K562 (cell line): ENCODE data around the gene TRIM37. TPM values are rescaled to one million over a fixed set of nuclear protein-coding genes. Genes with fewer than 3 reads are reported as not detected.

ENCODE experiments used
- ATAC-seq: fragments of 200-7000 bp; cut with Tn5 transposase; 3 replicates; pipeline ENCODE4 v1.9.1; 2020; ENCODE audit warnings: moderate library complexity
- BruUV-seq: library from RNA; stranded (reverse); fragments of 400-500 nt; replicated peaks from 2 replicates; lab custom pipeline; 2021; lab: Mats Ljungman, UMichigan
- CTCF ChIA-PET: fragments of 300-600 bp; formaldehyde crosslinking; extraction: SDS; loops from one replicate; lab custom pipeline; 2021; ENCODE audit warnings: low intra/inter-chr PET ratio; lab: Yijun Ruan, JAX
- POLR2A ChIA-PET: fragments of 300-600, 350-650 bp; sonication (Branson Sonifier 250); formaldehyde crosslinking; extraction: SDS; loops from one replicate; lab custom pipeline; 2021; ENCODE audit warnings: antibody characterized with exemption, inconsistent platforms; lab: Yijun Ruan, JAX
- DNase-seq, 4 experiments: peaks; one replicate each; pipeline versions ENCODE4 v3.0.0 to v3.0.0-alpha.2; 2011 to 2018; ENCODE audit warnings: low spot score in 3 of 4, mixed read lengths in 3 of 4; ENCODE audit errors: extremely low read depth in 1 of 4
- FAIRE-seq: peaks from 2 replicates; lab custom pipeline; 2011; peaks lifted over from hg19 to GRCh38; lab: Jason Lieb, UNC
- H2AFZ ChIP-seq: 2 replicates; pipeline ENCODE4 v1.6.0; 2011; ENCODE audit warnings: low read depth, low read length, control low read depth, inconsistent platforms
- H3K27ac ChIP-seq: fragments of 200-600 bp; 3 replicates; pipeline ENCODE4 v1.8.0; 2011; ENCODE audit warnings: low read depth, mild to moderate bottlenecking, control low read depth, inconsistent platforms, low read length, moderate library complexity, mixed read lengths; ENCODE audit errors: extremely low read depth
- H3K27me3 ChIP-seq, 2 experiments: fragments of 300-600 bp in 1 of 2; 2 replicates in 1 of 2; 3 replicates in 1 of 2; pipeline versions ENCODE4 v1.6.0 to v1.8.0; 2011; ENCODE audit warnings: inconsistent platforms in 2 of 2, low read length in 2 of 2, mild to moderate bottlenecking in 1 of 2, mixed read lengths in 1 of 2, moderate library complexity in 1 of 2; ENCODE audit not compliant: control insufficient read depth in 2 of 2, insufficient read depth in 2 of 2
- H3K36me3 ChIP-seq: fragments of 300-600 bp; 3 replicates; pipeline ENCODE4 v1.8.0; 2011; ENCODE audit warnings: mild to moderate bottlenecking, low read length, inconsistent platforms; ENCODE audit not compliant: control insufficient read depth, insufficient read depth
- H3K4me1 ChIP-seq, 2 experiments: fragments of 200-600 bp in 1 of 2; replicated peaks in 1 of 2; 2 replicates in 1 of 2; 3 replicates in 1 of 2; pipeline versions ENCODE4 v1.5.1 to v1.8.0; 2011; ENCODE audit warnings: inconsistent platforms in 2 of 2, low read length in 2 of 2, mild to moderate bottlenecking in 1 of 2, mixed read lengths in 1 of 2, moderate library complexity in 1 of 2; ENCODE audit not compliant: control insufficient read depth in 2 of 2, insufficient read depth in 2 of 2
- H3K4me2 ChIP-seq: 2 replicates; pipeline ENCODE4 v1.6.1; 2011; ENCODE audit warnings: low read length, control low read depth, inconsistent platforms, mixed read lengths; ENCODE audit not compliant: insufficient read depth
- H3K4me3 ChIP-seq: fragments of 200-600 bp; sonication (generic), shearing (Covaris generic); 2 replicates; pipeline ENCODE4 v1.5.1; 2016; ENCODE audit warnings: control low read depth, inconsistent platforms
- H3K79me2 ChIP-seq: fragments of 200-600 bp; 3 replicates; pipeline ENCODE4 v1.8.0; 2011; ENCODE audit warnings: low read length, inconsistent platforms; ENCODE audit not compliant: control insufficient read depth, insufficient read depth
- H3K9ac ChIP-seq, 2 experiments: 2 replicates each; pipeline versions ENCODE4 v1.6.0 to v1.6.1; 2011; ENCODE audit warnings: low read depth in 2 of 2, low read length in 2 of 2, control low read depth in 1 of 2, inconsistent platforms in 1 of 2, mild to moderate bottlenecking in 1 of 2, mixed read lengths in 1 of 2; ENCODE audit not compliant: insufficient read depth in 1 of 2
- H3K9me1 ChIP-seq: one replicate; pipeline ENCODE4 v1.6.0; 2011; ENCODE audit warnings: inconsistent platforms, mild to moderate bottlenecking, low read length, moderate library complexity; ENCODE audit not compliant: control insufficient read depth, insufficient read depth
- H3K9me3 ChIP-seq: replicated peaks from 2 replicates; pipeline ENCODE4 v1.5.1; 2011; ENCODE audit warnings: low read depth, low read length, inconsistent platforms; ENCODE audit not compliant: control insufficient read depth, insufficient read depth
- H4K20me1 ChIP-seq: replicated peaks from 2 replicates; pipeline ENCODE4 v1.6.1; 2011; ENCODE audit warnings: low read length, inconsistent platforms, mixed read lengths; ENCODE audit not compliant: control insufficient read depth, insufficient read depth
- BCLAF1 ChIP-seq, 2 experiments: fragments of 450-650 bp in 1 of 2; IDR thresholded peaks; 2 replicates each; pipeline ENCODE4 v1.6.1; 2011 to 2017; ENCODE audit warnings: low read depth in 2 of 2, antibody characterized with exemption in 1 of 2, borderline replicate concordance in 1 of 2, low read length in 1 of 2, mild to moderate bottlenecking in 1 of 2, mixed read lengths in 1 of 2; ENCODE audit not compliant: control insufficient read depth in 1 of 2
- ERF ChIP-seq: fragments of 450-650 bp; formaldehyde crosslinking; IDR thresholded peaks from 2 replicates; pipeline ENCODE4 v1.4.0; 2020; ENCODE audit warnings: mild to moderate bottlenecking, mixed read lengths
- WGBS: fragments of 100-300 bp; shearing (Covaris generic); methylation state at CpG from one replicate; pipeline ENCODE4 v1.1.6; 2016; ENCODE audit warnings: low coverage, mixed read lengths; ENCODE audit not compliant: insufficient coverage; ENCODE audit errors: missing lambda C conversion rate; 5-methylcytosine and 5-hydroxymethylcytosine counted together
- in situ Hi-C: fragments of 300-500 bp; cut with MboI; formaldehyde crosslinking; loops from 4 replicates; pipeline ENCODE4 v1.15.0; 2018; ENCODE audit warnings: inconsistent platforms, mixed read lengths
- intact Hi-C: fragments of 100-400 bp; cut with micrococcal nuclease; formaldehyde crosslinking; loops from 2 replicates; pipeline ENCODE4 v1.14.2; 2022
- polyA plus RNA-seq, 8 experiments: library from polyadenylated mRNA; depleted of rRNA in 4 of 8; stranded (reverse) in 5 of 8; unstranded in 3 of 8; fragments of >200 nt; fragmentation: Nextera tagmentation in 2 of 8; fragmentation: Illumina TruSeq in 1 of 8; extraction: Ambion mirVana in 2 of 8; extraction: Trizol in 1 of 8; gene quantifications; 2 replicates each; pipeline versions ENCODE4 v1.2.1 to v1.2.3, GENCODE V29; 2011 to 2014; ENCODE audit warnings: inconsistent platforms in 1 of 8, missing spikeins in 1 of 8
- total RNA-seq, 7 experiments: library from RNA; depleted of rRNA in 6 of 7; stranded (reverse); fragments of >200 nt in 6 of 7; fragmentation: Illumina TruSeq in 2 of 7; extraction: Trizol in 2 of 7; gene quantifications; 2 replicates each; pipeline versions ENCODE4 v1.2.1 to v1.2.3, GENCODE V29; 2011 to 2021; ENCODE audit warnings: low replicate concordance in 1 of 7
- TF ChIP-seq, protein P1 (sequence below), 3 experiments: fragments of 200-800 bp in 1 of 3; fragments of 250-450 bp in 1 of 3; fragments of 450-650 bp in 1 of 3; sonication (Bioruptor Pico) in 1 of 3; sonication (Bioruptor generic) in 1 of 3; formaldehyde crosslinking in 1 of 3; IDR thresholded peaks; 2 replicates each; pipeline versions ENCODE4 v1.6.1 to v1.8.0; 2016 to 2022; ENCODE audit warnings: mild to moderate bottlenecking in 2 of 3, missing genetic modification characterization in 2 of 3, missing compliant biosample characterization in 1 of 3, moderate library complexity in 1 of 3
- TF ChIP-seq, protein P2 (sequence below): fragments of 250-450 bp; sonication (Bioruptor Pico); IDR thresholded peaks from 2 replicates; pipeline ENCODE4 v1.8.0; 2022; ENCODE audit warnings: inconsistent platforms

TRIM37 gene
- total and polyA plus RNA-seq, 9 of the 15 experiments (the other 6 are each of a cell fraction or from before 2014, with no cell fraction given) = 4.5 to 31.4 (median 23.8) TPM

DNA sequence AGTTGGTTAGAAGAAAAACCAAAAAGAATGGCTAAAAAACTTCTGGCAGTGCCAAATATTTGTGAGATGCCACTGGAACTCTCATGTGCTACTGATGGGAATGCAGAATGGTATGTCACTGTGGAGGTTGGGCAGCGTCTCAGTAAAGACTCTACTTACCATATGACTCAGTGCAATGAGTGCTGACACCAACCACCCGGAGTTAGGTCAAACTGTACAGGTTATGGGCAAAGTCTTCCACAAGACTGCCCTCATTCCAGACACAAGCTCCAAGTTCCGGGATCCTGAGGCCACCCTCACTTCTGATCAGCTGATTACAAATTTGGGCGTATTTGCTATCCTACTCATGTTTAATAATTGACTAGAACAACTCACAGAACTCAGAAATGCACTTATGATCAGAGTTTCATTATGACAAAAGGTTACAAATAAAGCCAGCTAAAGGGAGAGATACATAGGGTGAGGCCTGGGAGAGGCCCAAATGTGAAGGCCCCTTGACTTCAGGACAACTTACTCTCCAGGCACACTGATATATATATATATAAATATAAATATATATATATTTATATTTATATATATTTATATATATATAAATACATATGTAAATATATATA lies 114.9 kb downstream of the TRIM37 start:
- intact Hi-C loops = no loop called here
- no peaks in the 10 kb centered on the region for H3K27me3 ChIP-seq
- no peak for FAIRE-seq
- no peak for TF ChIP-seq ERF
- TF ChIP-seq, protein P1, sequence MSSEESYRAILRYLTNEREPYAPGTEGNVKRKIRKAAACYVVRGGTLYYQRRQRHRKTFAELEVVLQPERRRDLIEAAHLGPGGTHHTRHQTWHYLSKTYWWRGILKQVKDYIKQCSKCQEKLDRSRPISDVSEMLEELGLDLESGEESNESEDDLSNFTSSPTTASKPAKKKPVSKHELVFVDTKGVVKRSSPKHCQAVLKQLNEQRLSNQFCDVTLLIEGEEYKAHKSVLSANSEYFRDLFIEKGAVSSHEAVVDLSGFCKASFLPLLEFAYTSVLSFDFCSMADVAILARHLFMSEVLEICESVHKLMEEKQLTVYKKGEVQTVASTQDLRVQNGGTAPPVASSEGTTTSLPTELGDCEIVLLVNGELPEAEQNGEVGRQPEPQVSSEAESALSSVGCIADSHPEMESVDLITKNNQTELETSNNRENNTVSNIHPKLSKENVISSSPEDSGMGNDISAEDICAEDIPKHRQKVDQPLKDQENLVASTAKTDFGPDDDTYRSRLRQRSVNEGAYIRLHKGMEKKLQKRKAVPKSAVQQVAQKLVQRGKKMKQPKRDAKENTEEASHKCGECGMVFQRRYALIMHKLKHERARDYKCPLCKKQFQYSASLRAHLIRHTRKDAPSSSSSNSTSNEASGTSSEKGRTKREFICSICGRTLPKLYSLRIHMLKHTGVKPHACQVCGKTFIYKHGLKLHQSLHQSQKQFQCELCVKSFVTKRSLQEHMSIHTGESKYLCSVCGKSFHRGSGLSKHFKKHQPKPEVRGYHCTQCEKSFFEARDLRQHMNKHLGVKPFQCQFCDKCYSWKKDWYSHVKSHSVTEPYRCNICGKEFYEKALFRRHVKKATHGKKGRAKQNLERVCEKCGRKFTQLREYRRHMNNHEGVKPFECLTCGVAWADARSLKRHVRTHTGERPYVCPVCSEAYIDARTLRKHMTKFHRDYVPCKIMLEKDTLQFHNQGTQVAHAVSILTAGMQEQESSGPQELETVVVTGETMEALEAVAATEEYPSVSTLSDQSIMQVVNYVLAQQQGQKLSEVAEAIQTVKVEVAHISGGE (CRISPR knock-in tag; IDR thresholded peaks at IDR 0.05) = peak in 1 of 3 experiments; percentile 83; a peak in 2 of 6 replicates
- TF ChIP-seq, protein P2, sequence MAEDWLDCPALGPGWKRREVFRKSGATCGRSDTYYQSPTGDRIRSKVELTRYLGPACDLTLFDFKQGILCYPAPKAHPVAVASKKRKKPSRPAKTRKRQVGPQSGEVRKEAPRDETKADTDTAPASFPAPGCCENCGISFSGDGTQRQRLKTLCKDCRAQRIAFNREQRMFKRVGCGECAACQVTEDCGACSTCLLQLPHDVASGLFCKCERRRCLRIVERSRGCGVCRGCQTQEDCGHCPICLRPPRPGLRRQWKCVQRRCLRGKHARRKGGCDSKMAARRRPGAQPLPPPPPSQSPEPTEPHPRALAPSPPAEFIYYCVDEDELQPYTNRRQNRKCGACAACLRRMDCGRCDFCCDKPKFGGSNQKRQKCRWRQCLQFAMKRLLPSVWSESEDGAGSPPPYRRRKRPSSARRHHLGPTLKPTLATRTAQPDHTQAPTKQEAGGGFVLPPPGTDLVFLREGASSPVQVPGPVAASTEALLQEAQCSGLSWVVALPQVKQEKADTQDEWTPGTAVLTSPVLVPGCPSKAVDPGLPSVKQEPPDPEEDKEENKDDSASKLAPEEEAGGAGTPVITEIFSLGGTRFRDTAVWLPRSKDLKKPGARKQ = no peak
- no peak for TF ChIP-seq BCLAF1 (IDR thresholded peaks at IDR 0.05; ENCODE audit: borderline replicate concordance in 1 of 2, control insufficient read depth in 1 of 2, low read depth in 2 of 2, low read length in 1 of 2)
- TF ChIP-seq, all 486 proteins: peak for 1
- ChIA-PET POLR2A (interaction anchor here (0.6 to 0.9 kb wide), 2 partner anchors 13 to 360 kb away, joined by 3 read pairs; no protein-coding TSS in a partner anchor), CTCF (no interaction called here)
- no peaks in the 10 kb centered on the region for H3K79me2 ChIP-seq
- H3K4me2 ChIP-seq = no peak overlapping the region
- no peak overlapping the region for H2AFZ ChIP-seq
- DNase-seq = no peak
- no peak overlapping the region for H3K27ac ChIP-seq
- no peak overlapping the region for H3K9ac ChIP-seq
- no peaks in the 10 kb centered on the region for H3K9me1 ChIP-seq
- no TSS peak for BruUV-seq
- H3K4me1 ChIP-seq = no peaks in the 10 kb centered on the region
- H3K9me3 ChIP-seq = no peaks in the 10 kb centered on the region
- peaks cover 1% of the 10 kb centered on the region; the same call in 1 of the 3 replicates for H3K36me3 ChIP-seq
- WGBS = 88% methylated on average over 4 of the region's 4 CpGs
- ATAC-seq = no peak
- no peak overlapping the region for H3K4me3 ChIP-seq
- in situ Hi-C loops = no loop called here
- H4K20me1 ChIP-seq = no peaks in the 10 kb centered on the region
